DMS79 treated with DMSO at 0.1 percent for 48 hours (cell line): ENCODE measurements around the gene INPP1.
"Not testable (repeated sequence)": the region's sequence is repeated elsewhere in the genome, so short reads cannot be mapped to it uniquely, and the experiment has no call there.

Experiments
- DNase-seq: peaks from one replicate; lab custom pipeline; 2025; lab: John Stamatoyannopoulos, UW

The INPP1 gene, protein sequence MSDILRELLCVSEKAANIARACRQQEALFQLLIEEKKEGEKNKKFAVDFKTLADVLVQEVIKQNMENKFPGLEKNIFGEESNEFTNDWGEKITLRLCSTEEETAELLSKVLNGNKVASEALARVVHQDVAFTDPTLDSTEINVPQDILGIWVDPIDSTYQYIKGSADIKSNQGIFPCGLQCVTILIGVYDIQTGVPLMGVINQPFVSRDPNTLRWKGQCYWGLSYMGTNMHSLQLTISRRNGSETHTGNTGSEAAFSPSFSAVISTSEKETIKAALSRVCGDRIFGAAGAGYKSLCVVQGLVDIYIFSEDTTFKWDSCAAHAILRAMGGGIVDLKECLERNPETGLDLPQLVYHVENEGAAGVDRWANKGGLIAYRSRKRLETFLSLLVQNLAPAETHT

DNA sequence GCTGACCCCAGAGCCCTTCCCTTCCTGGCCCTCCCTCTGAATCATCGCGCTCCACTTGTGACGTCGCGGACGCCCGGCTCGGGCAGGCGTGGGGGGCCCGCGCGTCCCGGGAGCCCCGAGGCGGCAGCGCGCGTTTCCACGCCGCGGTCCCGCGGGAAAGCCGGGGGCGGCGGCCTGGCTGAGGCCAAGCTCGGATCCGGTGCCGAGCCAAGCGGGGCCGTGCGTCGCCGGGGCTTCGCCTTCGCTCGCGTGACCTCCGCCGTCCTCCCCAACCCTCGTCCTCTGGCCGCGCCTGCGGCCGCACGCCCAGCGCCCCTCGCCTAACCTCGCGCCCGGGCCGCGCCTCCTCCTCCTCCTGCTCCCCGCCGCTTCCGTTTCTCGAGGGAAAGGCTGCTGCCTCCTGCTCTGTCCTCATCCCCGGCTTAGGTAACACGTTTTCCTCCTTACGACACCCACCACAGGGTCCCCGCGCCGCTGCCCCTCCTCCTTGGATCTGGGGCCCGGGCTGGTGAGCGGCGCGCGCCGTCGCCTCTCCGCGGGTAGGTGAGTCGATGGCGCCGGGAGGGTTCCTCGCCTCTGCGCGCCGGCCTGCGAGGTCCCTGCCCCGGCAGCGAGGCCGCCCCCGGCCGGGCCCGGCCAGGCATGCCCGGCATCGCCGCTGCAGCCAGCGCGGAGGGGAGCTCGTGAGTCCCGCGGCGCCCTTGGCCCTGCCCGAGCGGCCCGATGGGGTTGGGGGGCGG is at the start of gene INPP1:
TSS of gene INPP1 (plus strand) at position 54 of the 740 bp plus-strand sequence. CDS start 16,514 bp downstream, outside the sequence.
- DNase-seq, result peak; percentile 38

DNA sequence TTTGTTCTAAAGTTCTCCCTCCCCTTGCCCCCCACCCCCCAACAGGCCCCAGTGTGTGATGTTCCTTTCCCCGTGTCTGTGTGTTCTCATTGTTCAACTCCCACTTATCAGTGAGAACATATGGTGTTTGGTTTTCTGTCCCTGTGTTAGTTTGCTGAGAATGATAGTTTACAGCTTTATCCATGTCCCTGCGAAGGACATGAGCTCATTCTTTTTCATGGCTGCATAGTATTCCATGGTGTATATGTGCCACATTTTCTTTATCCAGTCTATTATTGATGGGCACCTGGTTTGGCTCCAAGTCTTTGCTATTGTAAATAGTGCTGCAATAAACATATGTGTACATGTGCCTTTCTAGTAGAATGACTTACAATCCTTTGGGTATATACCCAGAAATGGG is 45.5 kb upstream of the INPP1 start:
- DNase-seq, result not testable (repeated sequence)

DNA sequence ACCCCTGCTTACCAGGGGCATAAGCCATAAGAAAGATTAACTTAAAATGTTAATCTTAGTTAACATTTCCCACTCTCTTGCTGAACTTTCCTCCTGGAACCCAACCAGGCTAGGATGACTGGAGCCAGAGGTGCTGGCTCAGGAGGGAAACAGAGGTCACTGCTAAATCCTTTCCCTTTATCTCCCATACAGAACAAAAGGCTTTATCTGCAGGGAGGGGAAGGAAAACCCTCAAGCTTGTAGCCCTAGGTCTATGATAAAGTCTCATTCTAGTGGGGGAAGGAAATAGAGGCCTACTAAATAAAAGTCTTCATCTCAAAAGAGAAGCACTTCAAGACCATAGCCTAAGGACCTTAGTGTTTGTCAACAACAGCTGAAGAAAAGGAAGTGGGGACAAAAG is 42.4 kb upstream of the INPP1 start:
- DNase-seq, result no peak

DNA sequence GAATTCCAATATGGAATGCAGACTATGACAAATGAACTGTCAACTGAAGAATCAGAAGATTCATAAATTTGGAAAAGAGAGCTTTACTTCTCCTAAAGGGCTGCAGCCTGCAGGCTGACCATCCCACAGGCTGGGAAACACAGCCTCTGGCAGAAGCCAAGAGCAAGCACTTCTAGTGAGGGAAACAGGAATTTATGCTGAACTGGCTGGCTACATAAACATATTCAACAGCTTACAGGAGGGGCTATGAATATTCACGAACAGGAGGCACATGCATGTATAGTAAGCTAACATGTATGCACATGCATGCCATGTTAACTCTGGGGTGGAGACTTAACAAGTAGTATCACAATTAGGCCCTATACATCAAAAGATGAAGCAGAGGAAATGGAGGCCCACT is 41.3 kb upstream of the INPP1 start:
- no peak for DNase-seq

DNA sequence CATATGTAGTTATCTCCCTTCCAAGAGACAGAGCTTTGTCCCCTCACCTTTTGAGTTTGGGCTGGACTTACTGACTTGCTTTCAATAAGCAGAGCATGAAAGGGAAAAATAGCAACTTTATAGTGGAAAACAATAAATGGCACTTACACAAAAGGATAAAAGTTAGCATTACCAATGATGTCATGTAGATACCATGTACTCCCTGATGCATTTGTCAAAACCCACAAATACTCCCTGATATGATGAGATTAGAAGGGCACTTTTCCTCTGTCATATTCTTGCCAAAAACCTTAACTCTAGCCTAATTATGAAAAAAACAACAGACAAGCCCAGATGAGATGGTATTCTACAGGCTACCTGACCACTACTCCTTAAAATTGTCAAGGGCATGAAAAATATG is 39.7 kb upstream of the INPP1 start:
- DNase-seq, result no peak

DNA sequence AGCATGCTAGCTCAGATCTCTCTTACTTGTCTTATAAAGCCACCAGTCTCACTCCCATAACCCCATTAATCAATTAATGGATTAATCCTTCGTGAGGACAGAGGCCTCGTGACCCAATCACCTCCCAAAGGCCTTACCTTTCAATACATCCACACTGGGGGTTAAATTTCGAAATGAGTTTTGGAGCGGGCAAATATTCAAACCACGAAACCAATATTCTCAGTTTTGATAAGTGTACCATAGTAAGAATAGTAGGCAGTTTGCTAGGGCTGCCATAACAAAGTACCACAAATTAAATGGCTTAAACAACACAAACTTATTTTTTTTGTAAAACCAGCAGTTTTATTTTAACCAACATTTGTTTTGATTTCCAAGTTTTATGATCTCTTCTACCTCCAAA is 39.0 kb upstream of the INPP1 start:
- no peak for DNase-seq

DNA sequence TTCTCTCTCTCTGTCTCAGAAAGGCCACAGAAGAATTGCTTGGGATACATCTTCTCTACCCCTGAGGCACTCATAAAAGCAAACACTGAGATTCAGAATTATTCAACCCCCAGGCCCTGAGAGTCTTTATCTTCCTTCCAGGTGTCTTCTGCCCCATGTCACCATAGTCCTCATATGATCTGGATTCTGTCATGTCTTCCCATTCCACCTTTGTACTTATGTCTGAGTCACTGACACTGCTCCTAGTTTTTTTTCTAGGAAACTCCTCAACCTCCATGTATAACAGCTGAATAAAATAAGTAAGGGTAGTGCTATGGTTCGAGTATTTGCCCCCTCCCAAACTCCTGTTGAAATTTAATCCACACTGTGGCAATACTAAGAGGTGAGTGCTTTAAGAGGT is 35.4 kb upstream of the INPP1 start:
- no peak for DNase-seq

DNA sequence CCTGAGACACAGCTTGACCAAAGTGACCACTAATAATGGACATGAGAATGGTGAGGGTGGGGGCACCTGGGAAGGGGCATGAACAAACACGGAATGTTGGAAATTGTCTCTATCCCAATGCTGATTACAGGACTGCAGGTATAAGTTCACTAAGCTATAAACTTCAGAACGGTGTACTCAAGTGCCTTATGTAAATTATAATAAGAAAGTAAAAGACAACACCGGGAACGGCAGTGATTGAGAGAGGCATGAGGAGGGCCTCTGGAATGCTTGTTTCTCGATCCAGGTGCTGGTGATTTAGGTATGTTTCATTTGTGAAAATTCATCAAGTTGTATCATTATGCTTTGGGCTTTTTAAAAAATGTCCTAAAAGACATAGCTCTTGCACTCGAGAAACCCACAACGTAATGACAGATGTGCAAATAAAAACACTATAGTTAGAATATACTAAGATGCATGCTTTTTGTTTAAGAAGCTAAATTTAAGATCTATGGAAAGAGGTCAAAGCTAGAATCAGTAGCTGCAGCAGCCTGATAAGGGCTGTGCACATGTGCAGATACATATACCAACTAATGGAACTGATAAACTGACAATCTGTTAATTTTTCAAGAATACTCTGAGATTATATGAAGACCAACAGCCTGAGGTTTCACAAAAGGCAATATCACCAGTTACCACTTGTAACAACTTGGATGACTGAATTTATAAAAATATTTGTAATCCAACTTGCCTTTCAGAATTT is 31.3 kb upstream of the INPP1 start:
- no peak for DNase-seq

DNA sequence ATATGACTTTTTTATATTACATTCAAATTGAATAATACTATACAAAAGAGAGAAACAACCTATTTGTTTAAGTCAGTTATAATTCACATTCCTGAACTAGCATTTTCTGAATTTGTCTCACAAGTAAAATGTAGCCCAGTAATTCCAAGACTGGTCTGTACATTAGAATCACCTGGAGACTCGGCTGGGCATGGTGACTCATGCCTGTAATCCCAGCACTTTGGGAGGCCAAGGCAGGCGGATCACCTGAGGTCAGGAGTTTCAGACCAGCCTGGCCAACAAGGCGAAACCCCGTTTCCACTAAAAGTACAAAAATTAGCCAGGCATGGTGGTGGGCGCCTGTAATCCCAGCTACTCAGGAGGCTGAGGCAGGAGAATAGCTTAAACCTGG is 30.8 kb upstream of the INPP1 start:
- DNase-seq, result not testable (repeated sequence)

DNA sequence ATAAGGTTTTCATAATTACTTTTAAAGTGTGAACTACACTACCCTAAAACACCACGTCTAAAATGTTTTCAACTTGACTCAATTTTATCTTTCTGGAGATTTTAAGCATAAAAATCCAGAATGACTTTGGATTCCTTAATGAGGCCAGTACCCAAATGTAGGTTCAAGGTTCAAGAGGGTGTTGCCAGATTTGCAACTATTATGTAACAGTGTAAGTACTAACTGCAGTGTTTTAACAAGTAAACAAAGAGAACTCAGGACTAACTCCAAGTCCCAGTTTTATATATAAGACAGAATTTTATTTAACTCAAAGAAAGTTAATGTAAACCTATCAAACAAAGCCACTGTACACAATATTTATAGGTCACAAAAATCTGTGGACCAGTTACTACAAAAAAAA is 29.5 kb upstream of the INPP1 start:
- no peak for DNase-seq

DNA sequence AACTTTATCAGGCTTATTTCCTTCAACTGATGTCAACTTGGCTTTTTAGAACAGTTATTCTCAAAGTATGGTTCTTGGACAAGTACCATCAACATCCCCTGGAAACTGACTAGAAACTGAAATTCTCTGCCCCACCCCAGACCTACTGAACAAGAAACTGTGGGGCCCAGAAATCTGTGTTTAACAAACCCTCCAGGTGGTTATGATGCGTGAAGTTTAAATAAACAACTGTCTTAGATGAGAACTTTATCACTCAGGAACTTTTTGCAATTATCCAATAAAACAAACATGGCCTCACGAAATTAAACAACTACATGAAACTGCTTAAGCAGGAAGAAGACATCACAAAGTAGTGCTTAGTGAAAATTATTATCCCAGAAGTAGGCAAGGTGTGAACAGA is 28.1 kb upstream of the INPP1 start:
- DNase-seq, result peak; percentile 66

DNA sequence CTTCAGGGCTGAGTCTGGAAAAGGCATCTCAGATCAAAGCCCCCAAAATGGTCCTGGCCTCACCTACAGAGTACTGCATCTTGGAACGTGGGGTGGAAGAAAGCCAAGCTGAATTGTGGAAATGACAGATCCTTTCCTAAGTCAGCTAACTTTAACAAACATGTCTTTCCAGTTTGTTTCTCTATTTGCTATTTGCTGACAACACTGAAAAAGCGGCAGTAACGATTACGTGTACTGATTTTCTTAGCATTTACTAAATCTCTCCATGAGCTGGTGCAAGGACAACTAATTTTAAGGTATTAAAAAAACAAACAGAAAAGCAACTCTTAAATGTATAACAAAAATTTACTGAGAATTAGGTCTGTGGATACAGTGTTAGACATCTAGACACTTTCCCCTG is 24.9 kb upstream of the INPP1 start:
- DNase-seq, result no peak

DNA sequence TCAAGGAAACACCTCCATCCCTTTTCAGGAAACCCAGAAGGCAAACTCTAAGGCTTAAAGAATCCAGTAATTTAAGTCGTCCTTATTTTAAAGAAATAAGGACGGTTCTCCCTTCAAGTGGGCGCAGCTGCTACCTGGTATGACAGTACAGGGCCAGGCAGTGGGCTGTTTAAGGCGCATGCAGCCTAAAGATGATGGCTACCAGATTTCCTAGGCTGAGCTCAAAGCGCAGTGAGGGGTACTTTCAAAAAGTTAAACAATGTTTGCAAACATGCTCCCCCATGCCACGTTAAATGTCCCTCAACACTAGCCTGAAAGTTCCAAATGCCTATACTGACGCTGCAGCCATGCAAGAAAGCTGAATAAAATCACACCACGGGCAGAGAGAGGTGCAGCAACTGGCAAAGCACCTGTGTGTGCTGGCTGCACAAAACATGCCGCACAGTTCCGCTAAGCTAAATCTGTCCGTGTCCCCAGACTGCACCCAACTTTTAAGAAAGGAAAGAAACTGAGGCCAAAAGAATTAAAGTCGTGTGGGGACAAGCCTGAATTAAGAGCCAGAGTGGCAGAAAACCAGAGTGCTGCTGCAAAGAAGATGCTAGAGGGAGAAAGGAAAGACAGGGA is 24.3 kb upstream of the INPP1 start:
- no peak for DNase-seq

DNA sequence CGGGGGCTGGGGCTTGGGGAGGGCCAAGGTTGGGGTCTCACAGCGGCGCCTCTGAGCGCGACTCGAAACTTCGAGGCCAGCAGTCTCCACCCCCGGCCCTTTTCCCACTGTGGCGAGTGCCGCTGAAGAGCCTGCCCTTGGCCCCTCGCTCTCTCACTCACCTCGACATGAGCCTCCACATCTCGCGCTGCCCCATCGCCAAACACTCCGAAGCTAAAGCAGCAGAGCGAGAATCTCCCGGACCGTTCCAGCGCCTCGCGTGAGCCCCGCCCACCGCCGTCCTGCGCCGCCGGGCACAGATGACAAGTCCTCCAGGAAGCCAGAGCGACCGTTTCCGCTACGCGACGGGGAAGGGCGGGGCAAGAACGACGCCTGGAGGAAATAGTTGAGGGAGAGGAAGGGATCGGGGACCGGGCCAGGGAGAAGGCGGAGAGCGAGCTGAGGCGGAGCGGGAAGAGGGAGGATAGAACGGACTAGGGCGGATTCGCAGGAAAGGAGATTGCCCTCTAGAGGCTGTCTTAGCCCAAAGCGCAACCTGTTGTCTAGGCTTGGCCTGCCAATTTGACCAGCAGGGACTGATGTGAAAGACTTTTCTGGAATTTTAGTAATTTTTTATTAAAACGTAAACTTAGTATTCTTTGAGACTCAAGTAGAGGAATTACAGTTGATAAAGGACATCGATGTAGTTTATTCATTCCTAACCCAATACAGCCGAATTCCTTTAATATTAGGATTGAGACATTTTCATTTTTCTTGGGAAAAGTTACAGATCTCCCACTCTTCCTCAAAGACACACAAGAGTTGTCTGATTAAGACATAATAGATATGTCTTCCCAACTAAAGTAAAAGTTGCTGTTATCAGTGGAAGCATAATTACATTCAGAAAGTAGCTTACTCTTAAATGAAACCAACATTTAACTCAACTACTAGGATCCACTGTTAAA is 23.6 kb upstream of the INPP1 start, which contains the start of gene HIBCH:
TSS of gene HIBCH (minus strand) at position 272 of the 944 bp plus-strand sequence. CDS start at position 196, 76 bp downstream.
- peak; percentile 98 for DNase-seq

DNA sequence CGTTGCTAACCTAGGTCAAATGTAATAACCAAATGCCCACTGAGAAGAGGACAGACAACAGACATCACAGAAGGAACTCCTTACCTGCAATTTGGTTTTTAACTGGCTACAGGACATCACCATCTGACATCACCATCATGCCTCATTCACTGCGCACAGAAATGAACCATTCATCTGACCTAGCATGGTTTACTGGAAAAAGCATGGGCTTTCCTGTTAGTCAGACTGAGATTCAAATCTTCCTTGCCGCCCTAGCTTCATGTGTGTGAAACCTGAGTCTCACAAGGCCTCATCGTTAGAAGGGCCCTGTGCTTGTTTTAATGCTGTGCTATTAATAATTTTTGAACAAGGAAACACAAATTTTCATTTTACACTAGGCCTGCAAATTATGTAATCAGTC is 22.7 kb upstream of the INPP1 start:
- no peak for DNase-seq

DNA sequence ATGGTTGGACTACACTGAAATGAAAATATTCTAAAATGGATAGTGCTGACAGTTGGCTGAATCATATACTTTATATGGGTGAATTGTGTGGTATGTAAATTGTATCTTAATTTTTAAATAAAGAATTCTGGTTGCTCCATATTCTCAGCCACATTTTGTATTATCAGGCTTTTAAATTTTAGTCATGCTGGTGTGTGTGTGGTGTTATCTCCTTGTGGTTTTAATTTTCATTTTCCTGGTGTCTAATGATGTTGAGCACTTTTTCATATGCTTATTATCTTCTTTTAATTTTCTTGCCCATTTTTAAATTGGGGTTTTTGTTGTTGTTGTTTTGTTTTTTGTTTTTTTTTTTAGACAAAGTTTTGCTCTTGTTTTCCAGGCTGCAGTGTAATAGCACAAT is 20.0 kb upstream of the INPP1 start:
- no peak for DNase-seq

DNA sequence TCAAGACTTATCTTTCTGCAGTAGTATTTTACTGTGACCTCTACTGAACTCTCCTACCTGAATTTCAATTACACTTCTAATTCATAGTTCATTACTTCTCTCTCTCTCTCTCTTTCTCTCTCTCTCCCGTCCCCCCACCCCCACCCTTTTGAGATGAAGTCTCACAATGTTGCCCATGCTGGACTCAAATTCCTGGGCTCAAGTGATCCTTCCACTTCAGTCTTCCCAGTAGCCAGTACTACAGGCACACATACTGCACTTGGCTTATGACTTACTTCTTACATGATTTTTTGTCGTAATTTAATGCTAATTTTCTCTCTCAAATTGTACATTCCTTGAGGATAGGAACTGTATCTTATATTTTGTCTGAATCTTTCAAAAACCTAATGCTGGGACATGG is 17.8 kb upstream of the INPP1 start:
- no peak for DNase-seq

DNA sequence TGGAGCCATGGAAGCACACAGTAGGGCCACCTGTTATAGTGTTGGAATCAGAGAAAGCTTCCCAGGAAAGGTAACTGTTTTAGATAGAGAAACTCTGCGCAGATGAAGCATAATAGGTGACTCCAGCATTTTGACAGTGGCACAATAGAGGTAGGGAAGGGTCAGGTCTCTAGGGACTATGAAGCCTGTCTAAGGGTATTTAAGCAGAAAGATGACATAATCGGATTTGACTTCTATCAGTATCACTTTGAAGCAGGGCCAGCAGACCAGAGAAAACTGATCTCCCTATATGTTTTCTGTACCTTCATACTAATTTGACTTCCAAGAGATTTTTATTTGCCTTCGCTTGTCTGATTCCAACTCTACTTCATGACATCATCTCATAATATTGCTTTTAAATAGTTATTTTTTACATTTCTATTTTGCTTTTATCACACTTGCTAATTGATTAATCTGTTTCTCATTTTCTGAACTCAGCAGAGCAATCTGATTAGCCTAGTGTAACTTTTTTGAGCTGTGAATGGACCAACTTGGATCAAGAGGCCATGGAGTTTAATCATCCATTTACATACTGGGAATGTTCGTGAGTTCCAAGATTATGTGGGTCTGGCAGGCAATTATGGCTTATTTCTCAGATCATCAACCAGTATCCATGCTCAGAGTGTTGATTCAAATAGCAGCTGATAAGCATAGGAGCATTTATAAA is 15.4 kb upstream of the INPP1 start:
- DNase-seq, result no peak

DNA sequence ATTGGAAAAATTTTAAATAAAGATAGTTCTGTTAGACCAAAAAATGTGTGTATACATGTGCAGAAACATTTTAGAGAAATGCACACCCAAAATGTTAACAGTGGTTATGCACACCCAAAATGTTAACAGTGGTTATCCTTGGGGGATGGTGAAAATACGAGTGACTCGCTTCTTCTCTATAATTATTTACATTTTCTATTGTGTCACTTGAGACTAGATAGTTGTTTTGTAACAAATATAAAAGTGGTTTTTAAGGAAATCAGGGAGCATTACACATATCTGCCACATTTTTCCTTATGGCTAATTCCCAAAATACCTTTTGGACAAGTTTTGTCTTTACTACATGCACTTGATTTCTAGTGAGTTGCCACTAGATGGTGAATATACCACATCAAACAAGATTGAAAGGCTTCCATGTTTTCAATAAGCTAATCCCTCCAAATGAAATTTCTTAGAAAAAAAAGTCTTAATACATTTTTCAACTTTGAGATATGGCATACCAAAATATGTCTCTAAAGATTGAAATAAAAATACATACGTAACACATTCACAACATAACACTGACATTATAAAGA is 14.7 kb upstream of the INPP1 start:
- DNase-seq, result no peak

DNA sequence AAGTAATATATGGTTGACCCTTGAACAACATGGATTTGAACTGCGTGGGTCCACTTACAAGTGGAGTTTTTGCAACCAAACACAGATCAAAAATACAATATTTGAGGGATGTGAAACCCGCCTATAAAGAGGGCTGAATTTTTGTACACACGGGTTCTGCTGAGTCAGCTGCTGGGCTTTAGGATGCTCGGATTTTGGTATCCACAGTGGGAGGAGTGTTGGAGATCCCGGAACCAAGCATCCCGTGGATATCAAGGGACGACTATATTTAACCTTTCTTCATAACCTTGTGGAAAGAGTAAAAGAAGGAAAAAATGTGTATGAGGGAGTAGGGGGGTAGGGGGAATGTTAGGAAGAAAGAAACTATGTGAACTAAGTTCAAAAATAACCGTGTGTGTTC is 10.0 kb upstream of the INPP1 start:
- no peak for DNase-seq
